K562 (cell line): ENCODE measurements around the gene MAD2L1BP. TPM values are rescaled to one million over a fixed set of nuclear protein-coding genes. Genes with fewer than 3 reads are reported as not detected.
A peak's percentile ranks its signal among the peaks of the same experiment; 100 is the strongest.

Experiments used
- BRD4 ChIP-seq: fragments of 200-600 bp; sonication (generic); IDR thresholded peaks from 2 replicates; pipeline ENCODE4 v1.6.1; 2017; ENCODE audit warnings: inconsistent platforms
- CEBPG ChIP-seq, 3 experiments: fragments of 200-800 bp in 1 of 3; sonication (Bioruptor generic) in 1 of 3; sonication (generic) in 1 of 3; formaldehyde crosslinking in 1 of 3; IDR thresholded peaks in 2 of 3; conservative IDR thresholded peaks in 1 of 3; 2 replicates each; pipeline versions ENCODE4 v1.6.1 to v1.8.0; 2016 to 2022; ENCODE audit warnings: missing compliant biosample characterization in 2 of 3, missing genetic modification characterization in 2 of 3, mild to moderate bottlenecking in 1 of 3, missing genetic modification reagents in 1 of 3
- CREB1 ChIP-seq, 2 experiments: sonication (generic) in 1 of 2; formaldehyde crosslinking in 1 of 2; IDR thresholded peaks; 2 replicates each; pipeline versions ENCODE4 v1.6.1 to v1.8.0; 2012 to 2022; ENCODE audit warnings: inconsistent platforms in 1 of 2, mild to moderate bottlenecking in 1 of 2, missing genetic modification reagents in 1 of 2, moderate library complexity in 1 of 2
- E4F1 ChIP-seq: fragments of 250-450 bp; sonication (Bioruptor Pico); IDR thresholded peaks from 2 replicates; pipeline ENCODE4 v1.5.0; 2021; ENCODE audit warnings: mild to moderate bottlenecking, borderline replicate concordance
- GABPB2 ChIP-seq: fragments of 250-450 bp; sonication (Bioruptor Pico); conservative IDR thresholded peaks from 2 replicates; pipeline ENCODE4 v1.5.1; 2021; ENCODE audit warnings: mild to moderate bottlenecking
- HDGF ChIP-seq: fragments of 450-650 bp; IDR thresholded peaks from 2 replicates; pipeline ENCODE4 v1.6.1; 2016
- JUND ChIP-seq, 2 experiments: IDR thresholded peaks; 2 replicates in 1 of 2; 3 replicates in 1 of 2; pipeline ENCODE4 v1.6.1; 2011; ENCODE audit warnings: borderline replicate concordance in 2 of 2, low read depth in 2 of 2, low read length in 2 of 2, improper control_type of control experiment in 1 of 2, missing biosample characterization in 1 of 2, missing genetic modification characterization in 1 of 2, missing genetic modification reagents in 1 of 2
- RB1 ChIP-seq: fragments of 450-650 bp; IDR thresholded peaks from 2 replicates; pipeline ENCODE4 v1.6.1; 2017; ENCODE audit warnings: low read depth, mild to moderate bottlenecking
- RBM22 ChIP-seq: fragments of 200-400 bp; formaldehyde crosslinking; IDR thresholded peaks from 2 replicates; pipeline ENCODE4 v1.6.1; 2018; ENCODE audit warnings: low read length, low read depth; ENCODE audit not compliant: poor library complexity, severe bottlenecking
- SAFB ChIP-seq: fragments of 200-400 bp; formaldehyde crosslinking; IDR thresholded peaks from 2 replicates; pipeline ENCODE4 v1.6.1; 2017; ENCODE audit warnings: low read depth, low read length, borderline replicate concordance
- SMAD1 ChIP-seq: fragments of 150-350 bp; IDR thresholded peaks from 2 replicates; pipeline ENCODE4 v1.6.1; 2014; ENCODE audit warnings: low read length, low read depth; ENCODE audit not compliant: partially characterized antibody
- SMARCB1 ChIP-seq: IDR thresholded peaks from 2 replicates; pipeline ENCODE4 v1.6.1; 2011; ENCODE audit warnings: improper control_type of control experiment, low read depth; ENCODE audit not compliant: insufficient read length
- TAF1 ChIP-seq: IDR thresholded peaks from 2 replicates; pipeline ENCODE4 v1.6.1; 2011; ENCODE audit warnings: mild to moderate bottlenecking, low read length, moderate library complexity; ENCODE audit not compliant: insufficient read depth, control insufficient read depth, severe bottlenecking; ENCODE audit errors: extremely low read depth
- TBP ChIP-seq: optimal IDR thresholded peaks from 2 replicates; pipeline ENCODE3; 2011; ENCODE audit warnings: low read depth, low read length, improper control_type of control experiment
- ZNF589 ChIP-seq: fragments of 200-800 bp; sonication (Bioruptor generic); IDR thresholded peaks from 2 replicates; pipeline ENCODE4 v1.6.1; 2016; ENCODE audit warnings: low read depth, missing genetic modification characterization, missing compliant biosample characterization
- ZNF79 ChIP-seq: fragments of 250-450 bp; sonication (Bioruptor Pico); IDR thresholded peaks from 2 replicates; pipeline ENCODE4 v1.4.0; 2020; ENCODE audit warnings: low read depth, mild to moderate bottlenecking, moderate library complexity
- polyA plus RNA-seq, 8 experiments: library from polyadenylated mRNA; depleted of rRNA in 4 of 8; stranded (reverse) in 5 of 8; unstranded in 3 of 8; fragments of >200 nt; fragmentation: Nextera tagmentation in 2 of 8; fragmentation: Illumina TruSeq in 1 of 8; extraction: Ambion mirVana in 2 of 8; extraction: Trizol in 1 of 8; gene quantifications; 2 replicates each; pipeline versions ENCODE4 v1.2.1 to v1.2.3, GENCODE V29; 2011 to 2014; ENCODE audit warnings: inconsistent platforms in 1 of 8, missing spikeins in 1 of 8
- total RNA-seq, 7 experiments: library from RNA; depleted of rRNA in 6 of 7; stranded (reverse); fragments of >200 nt in 6 of 7; fragmentation: Illumina TruSeq in 2 of 7; extraction: Trizol in 2 of 7; gene quantifications; 2 replicates each; pipeline versions ENCODE4 v1.2.1 to v1.2.3, GENCODE V29; 2011 to 2021; ENCODE audit warnings: low replicate concordance in 1 of 7
- TF ChIP-seq, protein P1 (sequence below): fragments of 250-450 bp; sonication (Bioruptor Pico); IDR thresholded peaks from 2 replicates; pipeline ENCODE4 v1.5.0; 2021; ENCODE audit warnings: mild to moderate bottlenecking, moderate library complexity
- TF ChIP-seq, protein P2 (sequence below), 2 experiments: fragments of 450-650 bp; IDR thresholded peaks; 2 replicates each; pipeline ENCODE4 v1.6.1; 2016

The MAD2L1BP gene
- total and polyA plus RNA-seq, 9 of the 15 experiments (the other 6 are each of a cell fraction or from before 2014, with no cell fraction given), result 69.7 to 321 (median 111) TPM

- TF ChIP-seq, protein P1, sequence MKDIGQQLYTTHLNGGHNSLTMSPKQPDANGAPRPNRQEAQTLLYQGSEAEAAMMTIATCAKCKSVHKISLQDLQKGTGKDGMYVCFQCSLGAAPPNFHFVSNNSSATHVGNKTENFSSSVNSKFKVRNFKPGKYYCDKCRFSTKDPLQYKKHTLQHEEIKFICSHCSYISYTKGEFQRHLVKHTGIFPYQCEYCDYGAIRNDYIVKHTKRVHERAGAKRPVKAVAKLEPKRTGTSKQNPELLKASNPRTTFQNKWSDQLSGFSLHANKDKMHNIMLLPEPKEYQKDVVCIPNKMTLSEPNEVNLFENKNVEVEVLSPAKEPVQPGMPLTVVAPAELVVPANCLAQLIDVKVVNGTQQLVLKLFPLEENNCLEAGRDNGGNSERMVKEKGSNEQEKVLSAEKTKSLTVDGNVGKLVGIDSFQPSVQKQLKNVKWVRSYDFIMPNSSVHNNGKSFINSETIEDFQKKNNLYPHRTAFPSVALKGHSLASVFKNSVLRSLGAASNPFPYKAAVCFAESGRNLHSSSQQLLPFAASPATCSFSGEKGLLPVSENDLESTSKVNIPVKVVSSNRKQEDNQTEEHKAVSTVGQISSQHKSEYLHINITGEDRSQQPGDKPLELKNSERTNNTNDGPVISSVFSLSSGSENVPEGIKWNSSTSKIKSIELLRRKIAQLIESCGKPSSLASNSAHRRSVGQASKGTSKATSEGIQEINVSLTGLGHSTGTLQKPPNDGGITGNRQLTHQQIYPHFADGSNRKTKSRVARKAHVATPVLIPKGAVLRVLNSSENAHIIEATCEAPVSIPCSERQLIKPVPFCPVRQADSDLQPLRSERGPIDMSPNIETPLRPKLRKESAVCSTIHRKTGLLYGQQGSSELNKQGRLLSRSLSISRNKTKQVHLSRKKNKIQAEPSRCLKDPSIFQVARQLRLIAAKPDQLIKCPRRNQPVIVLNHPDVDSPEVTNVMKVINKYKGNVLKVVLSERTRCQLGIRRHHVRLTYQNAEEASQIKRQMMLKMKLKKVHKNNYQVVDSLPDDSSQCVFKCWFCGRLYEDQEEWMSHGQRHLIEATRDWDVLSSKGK, result no peak
- peak; percentile 55; the same call in 1 of the 2 replicates for TF ChIP-seq GABPB2
- peak; percentile 55 for TF ChIP-seq TBP
- no peak for TF ChIP-seq SAFB
- TF ChIP-seq JUND (IDR thresholded peaks at IDR 0.05; ENCODE audit: borderline replicate concordance, low read depth, low read length), result peak; percentile 13; the same call in 1 of the 2 replicates
- TF ChIP-seq JUND (tag; IDR thresholded peaks at IDR 0.05; ENCODE audit: borderline replicate concordance, low read depth, low read length), result peak; percentile 39; the same call in 2 of the 3 replicates
- TF ChIP-seq BRD4, result peak; percentile 26; the same call in 1 of the 2 replicates
- TF ChIP-seq SMARCB1, result no peak
- peak; percentile 0 for TF ChIP-seq RBM22
- TF ChIP-seq ZNF79 (CRISPR knock-in tag), result 0 out of 2 replicates have a peak, but pooled peaks have one; percentile 20
- TF ChIP-seq HDGF, result peak; percentile 16; the same call in 1 of the 2 replicates
- TF ChIP-seq CEBPG (CRISPR knock-in tag; IDR thresholded peaks at IDR 0.05), result no peak
- TF ChIP-seq CEBPG (tag; conservative IDR thresholded peaks at IDR 0.05 in 1 of 2, IDR thresholded peaks at IDR 0.05 in 1 of 2), result no peak
- TF ChIP-seq SMAD1, result peak; percentile 85
- peak; percentile 62 for TF ChIP-seq RB1
- TF ChIP-seq, protein P2, sequence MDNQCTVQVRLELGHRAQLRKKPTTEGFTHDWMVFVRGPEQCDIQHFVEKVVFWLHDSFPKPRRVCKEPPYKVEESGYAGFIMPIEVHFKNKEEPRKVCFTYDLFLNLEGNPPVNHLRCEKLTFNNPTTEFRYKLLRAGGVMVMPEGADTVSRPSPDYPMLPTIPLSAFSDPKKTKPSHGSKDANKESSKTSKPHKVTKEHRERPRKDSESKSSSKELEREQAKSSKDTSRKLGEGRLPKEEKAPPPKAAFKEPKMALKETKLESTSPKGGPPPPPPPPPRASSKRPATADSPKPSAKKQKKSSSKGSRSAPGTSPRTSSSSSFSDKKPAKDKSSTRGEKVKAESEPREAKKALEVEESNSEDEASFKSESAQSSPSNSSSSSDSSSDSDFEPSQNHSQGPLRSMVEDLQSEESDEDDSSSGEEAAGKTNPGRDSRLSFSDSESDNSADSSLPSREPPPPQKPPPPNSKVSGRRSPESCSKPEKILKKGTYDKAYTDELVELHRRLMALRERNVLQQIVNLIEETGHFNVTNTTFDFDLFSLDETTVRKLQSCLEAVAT (IDR thresholded peaks at IDR 0.05), result peak; percentile 97 to 99
- TF ChIP-seq TAF1, result peak; percentile 66
- 0 out of 2 replicates have a peak, but pooled peaks have one; percentile 27 for TF ChIP-seq CREB1 (IDR thresholded peaks at IDR 0.05)
- TF ChIP-seq CREB1 (CRISPR knock-in tag; IDR thresholded peaks at IDR 0.05), result no peak
- TF ChIP-seq ZNF589 (CRISPR knock-in tag), result 0 out of 2 replicates have a peak, but pooled peaks have one; percentile 11
- TF ChIP-seq E4F1 (CRISPR knock-in tag), result peak; percentile 65; the same call in 1 of the 2 replicates
Measured at GRCh38 chr6:43628393-43629103, 7.1 kb upstream of the MAD2L1BP start (continued).
